IMR-90 (cell line): ENCODE measurements around the gene NXF3. TPM values are rescaled to one million over a fixed set of nuclear protein-coding genes. Genes with fewer than 3 reads are reported as not detected.

Source experiments
- ATAC-seq: fragments of 200-7000 bp; cut with Tn5 transposase; 2 replicates; pipeline ENCODE4 v1.9.1; 2020; ENCODE audit warnings: low read depth, mild to moderate bottlenecking, moderate library complexity
- BruUV-seq: library from RNA; stranded (reverse); fragments of 400-500 nt; replicated peaks from 2 replicates; lab custom pipeline; 2021; lab: Mats Ljungman, UMichigan
- CTCF ChIA-PET: fragments of 300-600 bp; formaldehyde crosslinking; extraction: SDS; loops from one replicate; lab custom pipeline; 2021; ENCODE audit warnings: antibody characterized with exemption; lab: Yijun Ruan, JAX
- POLR2A ChIA-PET: fragments of 300-600 bp; sonication (Branson Sonifier 250); formaldehyde crosslinking; loops from one replicate; lab custom pipeline; 2022; ENCODE audit warnings: antibody characterized with exemption; ENCODE audit not compliant: unreplicated experiment; lab: Charles Lee
- DNase-seq: peaks from one replicate; pipeline ENCODE4 v3.0.0; 2013
- H2AFZ ChIP-seq: replicated peaks from 2 replicates; pipeline ENCODE3; 2013; ENCODE audit warnings: low read length, mild to moderate bottlenecking; ENCODE audit not compliant: poor library complexity
- H2AK5ac ChIP-seq: 2 replicates; pipeline ENCODE4 v1.6.1; 2013; ENCODE audit warnings: low read depth, low read length, inconsistent platforms
- H2AK9ac ChIP-seq: replicated peaks from 2 replicates; pipeline ENCODE3; 2013; ENCODE audit warnings: mild to moderate bottlenecking, low read depth, low read length, moderate library complexity; ENCODE audit not compliant: poor library complexity
- H2BK120ac ChIP-seq: 2 replicates; pipeline ENCODE4 v1.6.1; 2013; ENCODE audit warnings: low read depth, low read length, inconsistent platforms
- H2BK15ac ChIP-seq: 3 replicates; pipeline ENCODE4 v1.6.1; 2013; ENCODE audit warnings: low read depth, low read length, inconsistent platforms
- H2BK20ac ChIP-seq: 2 replicates; pipeline ENCODE4 v1.6.1; 2013; ENCODE audit warnings: low read depth, mild to moderate bottlenecking, inconsistent platforms, low read length, moderate library complexity
- H2BK5ac ChIP-seq: 2 replicates; pipeline ENCODE4 v1.6.1; 2013; ENCODE audit warnings: mild to moderate bottlenecking, low read depth, low read length, inconsistent platforms; ENCODE audit not compliant: poor library complexity, severe bottlenecking
- H3K14ac ChIP-seq: replicated peaks from 2 replicates; pipeline ENCODE4 v1.6.1; 2013; ENCODE audit warnings: low read depth, low read length, inconsistent platforms
- H3K18ac ChIP-seq: 2 replicates; pipeline ENCODE4 v1.6.1; 2013; ENCODE audit warnings: low read depth, low read length, control low read depth
- H3K23ac ChIP-seq: 2 replicates; pipeline ENCODE4 v1.6.1; 2013; ENCODE audit warnings: low read depth, low read length, inconsistent platforms
- H3K27ac ChIP-seq: 2 replicates; pipeline ENCODE4 v1.5.1; 2013; ENCODE audit warnings: mild to moderate bottlenecking, control low read depth, low read length; ENCODE audit not compliant: insufficient read depth
- H3K27me3 ChIP-seq: 2 replicates; pipeline ENCODE4 v1.6.1; 2013; ENCODE audit warnings: low read length; ENCODE audit not compliant: control insufficient read depth, insufficient read depth
- H3K36me3 ChIP-seq: 2 replicates; pipeline ENCODE4 v1.6.1; 2013; ENCODE audit warnings: low read length, mixed read lengths; ENCODE audit not compliant: control insufficient read depth, insufficient read depth
- H3K4ac ChIP-seq: 2 replicates; pipeline ENCODE4 v1.6.1; 2013; ENCODE audit warnings: low read depth, low read length, inconsistent platforms
- H3K4me1 ChIP-seq: 2 replicates; pipeline ENCODE4 v1.6.1; 2013; ENCODE audit warnings: low read length, mixed read lengths; ENCODE audit not compliant: control insufficient read depth, insufficient read depth
- H3K4me2 ChIP-seq: 2 replicates; pipeline ENCODE4 v1.6.1; 2013; ENCODE audit warnings: low read depth, mild to moderate bottlenecking, control low read depth, low read length, moderate library complexity
- H3K4me3 ChIP-seq: 2 replicates; pipeline ENCODE4 v1.5.1; 2013; ENCODE audit warnings: low read depth, mild to moderate bottlenecking, control low read depth, low read length, moderate library complexity; ENCODE audit not compliant: insufficient read depth
- H3K56ac ChIP-seq: 2 replicates; pipeline ENCODE4 v1.6.1; 2013; ENCODE audit warnings: low read length, inconsistent platforms; ENCODE audit not compliant: insufficient read depth; ENCODE audit errors: extremely low read depth
- H3K79me1 ChIP-seq, 2 experiments: 2 replicates each; pipeline ENCODE4 v1.6.1; 2013; ENCODE audit warnings: low read length in 2 of 2, inconsistent platforms in 1 of 2, low read depth in 1 of 2
- H3K9ac ChIP-seq: 2 replicates; pipeline ENCODE4 v1.6.1; 2013; ENCODE audit warnings: low read depth, low read length, control low read depth
- H3K9me1 ChIP-seq: 2 replicates; pipeline ENCODE4 v1.6.1; 2013; ENCODE audit warnings: low read length, inconsistent platforms; ENCODE audit not compliant: insufficient read depth
- H3K9me3 ChIP-seq: 2 replicates; pipeline ENCODE4 v1.6.1; 2013; ENCODE audit warnings: low read length; ENCODE audit not compliant: control insufficient read depth, insufficient read depth
- H4K20me1 ChIP-seq: 2 replicates; pipeline ENCODE4 v1.6.1; 2013; ENCODE audit warnings: low read length, inconsistent platforms; ENCODE audit not compliant: insufficient read depth
- H4K5ac ChIP-seq: 2 replicates; pipeline ENCODE4 v1.6.1; 2013; ENCODE audit warnings: mild to moderate bottlenecking, low read depth, low read length, control low read depth
- H4K8ac ChIP-seq, 2 experiments: 2 replicates each; pipeline ENCODE4 v1.6.1; 2013; ENCODE audit warnings: low read depth in 2 of 2, low read length in 2 of 2, control low read depth in 1 of 2, inconsistent platforms in 1 of 2
- H4K91ac ChIP-seq: 2 replicates; pipeline ENCODE4 v1.6.1; 2013; ENCODE audit warnings: low read depth, low read length, inconsistent platforms; ENCODE audit not compliant: insufficient read depth
- BHLHE40 ChIP-seq: fragments of 150-350 bp; IDR thresholded peaks from 2 replicates; pipeline ENCODE4 v1.6.1; 2016; ENCODE audit warnings: mild to moderate bottlenecking, low read depth, low read length
- CTCF ChIP-seq: conservative IDR thresholded peaks from 2 replicates; pipeline ENCODE4 v1.5.1; 2012; ENCODE audit warnings: mild to moderate bottlenecking, low read depth, low read length, improper control_type of control experiment
- ELK1 ChIP-seq: fragments of 150-350 bp; IDR thresholded peaks from 2 replicates; pipeline ENCODE4 v1.6.1; 2016; ENCODE audit warnings: low read depth, mild to moderate bottlenecking, low read length, moderate library complexity, borderline replicate concordance
- MAZ ChIP-seq: IDR thresholded peaks from 2 replicates; pipeline ENCODE4 v1.6.1; 2012; ENCODE audit warnings: low read depth, mild to moderate bottlenecking, low read length, improper control_type of control experiment, moderate library complexity, borderline replicate concordance
- MXI1 ChIP-seq: IDR thresholded peaks from 2 replicates; pipeline ENCODE4 v1.6.1; 2012; ENCODE audit warnings: low read depth, mild to moderate bottlenecking, low read length, moderate library complexity, borderline replicate concordance
- NFE2L2 ChIP-seq: fragments of 150-350 bp; IDR thresholded peaks from 2 replicates; pipeline ENCODE4 v1.6.1; 2016; ENCODE audit warnings: low read depth, mild to moderate bottlenecking, low read length
- RCOR1 ChIP-seq: IDR thresholded peaks from 2 replicates; pipeline ENCODE4 v1.6.1; 2012; ENCODE audit warnings: mild to moderate bottlenecking, low read length, improper control_type of control experiment; ENCODE audit not compliant: insufficient replicate concordance
- USF2 ChIP-seq: fragments of 150-350 bp; IDR thresholded peaks from 2 replicates; pipeline ENCODE4 v1.6.1; 2017; ENCODE audit warnings: mild to moderate bottlenecking, antibody characterized with exemption, low read length, low read depth
- WGBS, 2 experiments: methylation state at CpG; one replicate each; pipeline versions ENCODE4 v1.1.5 to v1.1.7; 2013; ENCODE audit warnings: missing lambda C conversion rate in 2 of 2; ENCODE audit not compliant: insufficient read length in 1 of 2; ENCODE audit errors: extremely low coverage in 2 of 2; 5-methylcytosine and 5-hydroxymethylcytosine counted together
- dilution Hi-C: fragments of 300-500 bp; cut with HindIII; formaldehyde crosslinking; loops from one replicate; pipeline ENCODE4 v1.14.3; 2018; ENCODE audit warnings: low sequenced_read_pairs; ENCODE audit not compliant: unreplicated experiment
- in situ Hi-C: fragments of 300-500 bp; cut with MboI; formaldehyde crosslinking; loops from 3 replicates; pipeline ENCODE4 v1.14.3; 2019; ENCODE audit warnings: low sequenced_read_pairs, inconsistent platforms, mixed read lengths
- intact Hi-C: fragments of 100-400 bp; cut with micrococcal nuclease; formaldehyde crosslinking; loops from 2 replicates; pipeline ENCODE4 v1.10.0; 2022
- polyA plus RNA-seq, 3 experiments: library from polyadenylated mRNA; depleted of rRNA; stranded (reverse); fragments of >200 nt; gene quantifications; 2 replicates each; pipeline ENCODE4 v1.2.3, GENCODE V29; 2012; ENCODE audit warnings: low replicate concordance in 1 of 3
- total RNA-seq: library from RNA; depleted of rRNA; stranded (reverse); fragments of >200 nt; gene quantifications from 2 replicates; pipeline ENCODE4 v1.2.3, GENCODE V29; 2012

NXF3 gene
- total and polyA plus RNA-seq, 2 of the 4 experiments (the other 2 are of a cell fraction): not detected

- Histone ChIP-seq H4K20me1 (no peaks in the 10 kb centered on the region), H3K56ac (no peak overlapping the region), H4K8ac (no peak overlapping the region), H2BK120ac (no peak overlapping the region), H3K9me3 (no peaks in the 10 kb centered on the region), H3K4me2 (no peak overlapping the region), H2AK9ac (no peak overlapping the region), H3K23ac (no peak overlapping the region), H3K36me3 (no peaks in the 10 kb centered on the region), H4K91ac (no peak overlapping the region), H3K4me3 (no peak overlapping the region), H2BK5ac (no peak overlapping the region), H2AFZ (no peak overlapping the region), H3K4ac (no peak overlapping the region), H3K18ac (no peak overlapping the region), H3K14ac (no peak overlapping the region), H3K9me1 (no peaks in the 10 kb centered on the region), H3K27me3 (peaks cover 2% of the 10 kb centered on the region), H3K27ac (no peak overlapping the region), H2BK15ac (no peak overlapping the region), H4K5ac (no peak overlapping the region), H2BK20ac (no peak overlapping the region), H2AK5ac (no peak overlapping the region), H3K9ac (no peak overlapping the region), H3K79me1 (no peaks in the 10 kb centered on the region), H3K4me1 (no peaks in the 10 kb centered on the region)
- intact Hi-C loops (no loop called here), dilution Hi-C loops (no loop called here), in situ Hi-C loops (no loop called here)
- DNase-seq: no peak
- POLR2A ChIA-PET: no interaction called here
- TF ChIP-seq USF2: no peak
- no peak for TF ChIP-seq MAZ
- no peak for TF ChIP-seq RCOR1
- no peak for TF ChIP-seq NFE2L2
- TF ChIP-seq MXI1: no peak
- no peak for TF ChIP-seq ELK1
- no peak for TF ChIP-seq BHLHE40
- no peak for TF ChIP-seq CTCF
- no TSS peak for BruUV-seq
- no peak for ATAC-seq
- WGBS, 2 experiments: no CpG with 5 or more reads among the region's 3 CpGs
- CTCF ChIA-PET: no interaction called here
Measured at GRCh38 chrX:103101299-103102042, 8.5 kb upstream of the NXF3 start.
